H9 (cell line): ENCODE data around the gene NR1H4. TPM values are rescaled to one million over a fixed set of nuclear protein-coding genes. Genes with fewer than 3 reads are reported as not detected.

ENCODE experiments used
- DNase-seq: peaks from one replicate; pipeline ENCODE4 v3.0.0-alpha.2; 2017
- H2AFZ ChIP-seq: one replicate; pipeline ENCODE4 v1.6.1; 2013; ENCODE audit warnings: mild to moderate bottlenecking, low read length, control low read depth, moderate library complexity
- H2AK5ac ChIP-seq: 2 replicates; pipeline ENCODE4 v1.6.1; 2013; ENCODE audit warnings: low read length, control low read depth, mixed read lengths; ENCODE audit not compliant: insufficient read length
- H2BK120ac ChIP-seq: one replicate; pipeline ENCODE4 v1.6.1; 2013; ENCODE audit warnings: low read depth, mild to moderate bottlenecking, low read length, control low read depth, inconsistent platforms; ENCODE audit not compliant: poor library complexity, severe bottlenecking
- H2BK12ac ChIP-seq: 2 replicates; pipeline ENCODE4 v1.6.1; 2013; ENCODE audit warnings: low read length, control low read depth, mixed read lengths, low read depth; ENCODE audit not compliant: insufficient read length
- H2BK15ac ChIP-seq: 2 replicates; pipeline ENCODE4 v1.6.1; 2013; ENCODE audit warnings: low read depth, low read length, control low read depth
- H2BK20ac ChIP-seq: one replicate; pipeline ENCODE4 v1.6.1; 2013; ENCODE audit warnings: low read depth, mild to moderate bottlenecking, low read length, control low read depth, inconsistent platforms; ENCODE audit not compliant: poor library complexity, severe bottlenecking
- H2BK5ac ChIP-seq: 2 replicates; pipeline ENCODE4 v1.6.1; 2013; ENCODE audit warnings: low read length, control low read depth, mixed read lengths; ENCODE audit not compliant: insufficient read length
- H3K14ac ChIP-seq: 2 replicates; pipeline ENCODE4 v1.6.1; 2013; ENCODE audit warnings: low read length, control low read depth; ENCODE audit not compliant: insufficient read depth
- H3K18ac ChIP-seq: 2 replicates; pipeline ENCODE4 v1.6.1; 2013; ENCODE audit warnings: low read depth, mild to moderate bottlenecking, mixed read lengths, low read length, control low read depth; ENCODE audit not compliant: insufficient read length
- H3K23ac ChIP-seq: 2 replicates; pipeline ENCODE4 v1.6.1; 2013; ENCODE audit warnings: low read length, control low read depth, mixed read lengths, low read depth; ENCODE audit not compliant: insufficient read length
- H3K23me2 ChIP-seq: 2 replicates; pipeline ENCODE4 v1.6.1; 2013; ENCODE audit warnings: low read depth, mild to moderate bottlenecking, mixed read lengths, low read length, control low read depth; ENCODE audit not compliant: insufficient read length, poor library complexity, severe bottlenecking
- H3K27ac ChIP-seq: 2 replicates; pipeline ENCODE4 v1.5.1; 2013; ENCODE audit warnings: low read length, control low read depth, mixed read lengths, low read depth; ENCODE audit not compliant: insufficient read length
- H3K27me3 ChIP-seq: 2 replicates; pipeline ENCODE4 v1.6.1; 2013; ENCODE audit warnings: low read length, control low read depth, inconsistent platforms; ENCODE audit not compliant: insufficient read depth
- H3K4ac ChIP-seq: 2 replicates; pipeline ENCODE4 v1.6.1; 2013; ENCODE audit warnings: low read depth, mild to moderate bottlenecking, control low read depth, inconsistent platforms, low read length, moderate library complexity
- H3K4me1 ChIP-seq: 2 replicates; pipeline ENCODE4 v1.6.1; 2013; ENCODE audit warnings: low read length, control low read depth, inconsistent platforms; ENCODE audit not compliant: insufficient read depth
- H3K4me2 ChIP-seq: 2 replicates; pipeline ENCODE4 v1.6.1; 2013; ENCODE audit warnings: low read length, control low read depth, mixed read lengths; ENCODE audit not compliant: insufficient read length, insufficient read depth
- H3K56ac ChIP-seq: 2 replicates; pipeline ENCODE4 v1.6.1; 2013; ENCODE audit warnings: low read depth, mild to moderate bottlenecking, mixed read lengths, low read length, control low read depth; ENCODE audit not compliant: insufficient read length
- H3K79me1 ChIP-seq: 2 replicates; pipeline ENCODE4 v1.6.1; 2013; ENCODE audit warnings: low read depth, mild to moderate bottlenecking, moderate library complexity, low read length, control low read depth, inconsistent platforms; ENCODE audit not compliant: insufficient read depth, poor library complexity, severe bottlenecking
- H3K79me2 ChIP-seq: 2 replicates; pipeline ENCODE4 v1.6.1; 2013; ENCODE audit warnings: low read length, control low read depth, inconsistent platforms; ENCODE audit not compliant: insufficient read depth
- H3K9ac ChIP-seq: 2 replicates; pipeline ENCODE4 v1.6.1; 2013; ENCODE audit warnings: low read length, control low read depth, mixed read lengths; ENCODE audit not compliant: insufficient read length; ENCODE audit errors: extremely low read depth
- H3K9me3 ChIP-seq: one replicate; pipeline ENCODE4 v1.6.1; 2013; ENCODE audit warnings: low read depth, low read length, inconsistent platforms; ENCODE audit not compliant: control insufficient read depth
- H3T11ph ChIP-seq: one replicate; pipeline ENCODE4 v1.6.1; 2013; ENCODE audit warnings: mild to moderate bottlenecking, low read length, control low read depth, inconsistent platforms
- H4K20me1 ChIP-seq: one replicate; pipeline ENCODE4 v1.6.1; 2013; ENCODE audit not compliant: control insufficient read depth, insufficient read length, insufficient read depth
- H4K5ac ChIP-seq: 2 replicates; pipeline ENCODE4 v1.6.1; 2013; ENCODE audit warnings: low read depth, mild to moderate bottlenecking, mixed read lengths, low read length, control low read depth; ENCODE audit not compliant: insufficient read length
- H4K8ac ChIP-seq: replicated peaks from 2 replicates; pipeline ENCODE4 v1.6.1; 2013; ENCODE audit warnings: low read length, control low read depth, mixed read lengths, low read depth; ENCODE audit not compliant: insufficient read length
- H4K91ac ChIP-seq: 2 replicates; pipeline ENCODE4 v1.6.1; 2013; ENCODE audit warnings: low read depth, mild to moderate bottlenecking, moderate library complexity, mixed read lengths, low read length, control low read depth; ENCODE audit not compliant: insufficient read length
- H3K27ac Mint-ChIP-seq, 3 experiments: 2 replicates in 2 of 3; 3 replicates in 1 of 3; pipeline ENCODE4 v1.8.0; 2020 to 2021; ENCODE audit warnings: mixed read lengths in 3 of 3, mild to moderate bottlenecking in 1 of 3, moderate library complexity in 1 of 3
- H3K27me3 Mint-ChIP-seq: 2 replicates; pipeline ENCODE4 v1.8.0; 2021; ENCODE audit warnings: low read depth, mild to moderate bottlenecking, moderate library complexity, mixed read lengths
- H3K36me3 Mint-ChIP-seq, 3 experiments: 2 replicates in 2 of 3; 3 replicates in 1 of 3; pipeline ENCODE4 v1.8.0; 2020 to 2021; ENCODE audit warnings: low read depth in 3 of 3, mixed read lengths in 3 of 3; ENCODE audit not compliant: insufficient read depth in 1 of 3
- H3K4me1 Mint-ChIP-seq, 2 experiments: 2 replicates each; pipeline ENCODE4 v1.8.0; 2020; ENCODE audit warnings: mixed read lengths in 2 of 2
- H3K4me3 Mint-ChIP-seq, 2 experiments: 2 replicates in 1 of 2; 3 replicates in 1 of 2; pipeline ENCODE4 v1.8.0; 2020 to 2021; ENCODE audit warnings: mild to moderate bottlenecking in 2 of 2, mixed read lengths in 2 of 2, moderate library complexity in 1 of 2
- H3K9me3 Mint-ChIP-seq, 2 experiments: 2 replicates in 1 of 2; 3 replicates in 1 of 2; pipeline ENCODE4 v1.8.0; 2020; ENCODE audit warnings: mild to moderate bottlenecking in 2 of 2, mixed read lengths in 2 of 2, moderate library complexity in 1 of 2
- WGBS: extraction: QIAGEN DNeasy Blood & Tissue Kit; methylation state at CpG from one replicate; pipeline ENCODE4 v1.1.7; 2013; ENCODE audit warnings: missing lambda C conversion rate, low lambda C conversion rate, mixed read lengths; ENCODE audit not compliant: insufficient read length; ENCODE audit errors: extremely low coverage; 5-methylcytosine and 5-hydroxymethylcytosine counted together
- total RNA-seq: library from RNA; stranded (reverse); gene quantifications from 2 replicates; pipeline ENCODE4 v1.2.1, GENCODE V29; 2021
- TF ChIP-seq, protein P1 (sequence below): fragments of 200-600 bp; sonication (generic); conservative IDR thresholded peaks from 3 replicates; pipeline ENCODE4 v1.8.0; 2021; ENCODE audit warnings: antibody characterized with exemption, mild to moderate bottlenecking

The NR1H4 gene
- total RNA-seq, 1 experiment from 2014 or later: not detected

DNA sequence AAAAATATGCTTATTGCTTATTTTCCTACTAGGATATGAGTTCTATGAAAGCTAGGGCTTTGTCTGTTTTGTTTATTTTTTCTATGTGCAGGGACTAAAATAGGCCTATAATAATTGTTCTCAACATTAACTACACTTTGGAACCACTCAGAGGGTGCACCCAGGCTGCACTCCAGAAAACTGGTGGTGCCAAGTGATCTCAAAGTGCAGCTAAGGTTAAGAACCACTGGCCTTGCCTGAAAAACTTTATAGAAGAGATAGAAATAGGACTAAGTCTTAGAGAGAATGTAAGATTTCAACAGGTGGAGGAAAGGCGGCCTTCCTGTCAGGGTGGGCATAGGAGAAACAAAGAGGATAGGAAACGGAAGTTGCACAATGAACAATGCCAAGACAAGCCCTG, 37.7 kb upstream of the NR1H4 start:
- no peaks in the 10 kb centered on the region for H3K27me3 Mint-ChIP-seq
- H3K4ac ChIP-seq: no peak overlapping the region
- H4K20me1 ChIP-seq: no peaks in the 10 kb centered on the region
- TF ChIP-seq, protein P1, sequence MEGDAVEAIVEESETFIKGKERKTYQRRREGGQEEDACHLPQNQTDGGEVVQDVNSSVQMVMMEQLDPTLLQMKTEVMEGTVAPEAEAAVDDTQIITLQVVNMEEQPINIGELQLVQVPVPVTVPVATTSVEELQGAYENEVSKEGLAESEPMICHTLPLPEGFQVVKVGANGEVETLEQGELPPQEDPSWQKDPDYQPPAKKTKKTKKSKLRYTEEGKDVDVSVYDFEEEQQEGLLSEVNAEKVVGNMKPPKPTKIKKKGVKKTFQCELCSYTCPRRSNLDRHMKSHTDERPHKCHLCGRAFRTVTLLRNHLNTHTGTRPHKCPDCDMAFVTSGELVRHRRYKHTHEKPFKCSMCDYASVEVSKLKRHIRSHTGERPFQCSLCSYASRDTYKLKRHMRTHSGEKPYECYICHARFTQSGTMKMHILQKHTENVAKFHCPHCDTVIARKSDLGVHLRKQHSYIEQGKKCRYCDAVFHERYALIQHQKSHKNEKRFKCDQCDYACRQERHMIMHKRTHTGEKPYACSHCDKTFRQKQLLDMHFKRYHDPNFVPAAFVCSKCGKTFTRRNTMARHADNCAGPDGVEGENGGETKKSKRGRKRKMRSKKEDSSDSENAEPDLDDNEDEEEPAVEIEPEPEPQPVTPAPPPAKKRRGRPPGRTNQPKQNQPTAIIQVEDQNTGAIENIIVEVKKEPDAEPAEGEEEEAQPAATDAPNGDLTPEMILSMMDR: no peak
- no peaks in the 10 kb centered on the region; a peak in 1 of 7 replicates for H3K36me3 Mint-ChIP-seq
- H3K23ac ChIP-seq: no peak overlapping the region
- no peak overlapping the region for H3K9ac ChIP-seq
- H2BK120ac ChIP-seq: no peak overlapping the region
- peak overlapping the region in 1 of 3 experiments; percentile 5; a peak in 1 of 7 replicates for H3K27ac Mint-ChIP-seq
- no peak overlapping the region for H4K91ac ChIP-seq
- no peaks in the 10 kb centered on the region for H3K27me3 ChIP-seq
- H3K9me3 Mint-ChIP-seq: peaks cover 0 to 2% of the 10 kb centered on the region in 2 experiments; a peak in 3 of 5 replicates
- H2AFZ ChIP-seq: no peak overlapping the region
- H3K18ac ChIP-seq: no peak overlapping the region
- H2BK5ac ChIP-seq: no peak overlapping the region
- no peak overlapping the region for H2BK15ac ChIP-seq
- no peaks in the 10 kb centered on the region for H3K4me1 ChIP-seq
- no peaks in the 10 kb centered on the region for H3K4me1 Mint-ChIP-seq
- H3K27ac ChIP-seq: no peak overlapping the region
- no peak overlapping the region for H3T11ph ChIP-seq
- no peak overlapping the region for H2BK20ac ChIP-seq
- no peaks in the 10 kb centered on the region for H3K79me2 ChIP-seq
- no peak overlapping the region for H2AK5ac ChIP-seq
- H4K8ac ChIP-seq: no peak overlapping the region
- H4K5ac ChIP-seq: no peak overlapping the region
- H3K56ac ChIP-seq: no peak overlapping the region
- no peaks in the 10 kb centered on the region for H3K79me1 ChIP-seq
- no peak overlapping the region for H3K4me2 ChIP-seq
- H3K23me2 ChIP-seq: no peaks in the 10 kb centered on the region
- no peak overlapping the region for H3K4me3 Mint-ChIP-seq
- H2BK12ac ChIP-seq: no peak overlapping the region
- no peaks in the 10 kb centered on the region for H3K9me3 ChIP-seq
- H3K14ac ChIP-seq: no peak overlapping the region
- no CpG with 5 or more reads among the region's 2 CpGs for WGBS
- no peak for DNase-seq
